K562 (cell line): ENCODE results near the gene CIAO2A.

Source experiments
- NFE2 ChIP-seq: IDR thresholded peaks from 2 replicates; pipeline ENCODE4 v1.6.1; 2014; ENCODE audit warnings: antibody characterized with exemption, low read depth
- SP1 ChIP-seq: sonication (generic); formaldehyde crosslinking; IDR thresholded peaks from 2 replicates; pipeline ENCODE4 v1.8.1; 2022; ENCODE audit warnings: mild to moderate bottlenecking, missing genetic modification reagents
- TF ChIP-seq, protein P1 (sequence below): fragments of 450-650 bp; formaldehyde crosslinking; IDR thresholded peaks from 2 replicates; pipeline ENCODE4 v1.4.0; 2020; ENCODE audit warnings: mild to moderate bottlenecking, mixed read lengths
- TF ChIP-seq, protein P2 (sequence below): sonication (generic); formaldehyde crosslinking; IDR thresholded peaks from 2 replicates; pipeline ENCODE4 v1.9.0; 2022; ENCODE audit warnings: mild to moderate bottlenecking, missing genetic modification reagents
- TF ChIP-seq, protein P3 (sequence below), 3 experiments: IDR thresholded peaks in 2 of 3; conservative IDR thresholded peaks in 1 of 3; 2 replicates each; pipeline ENCODE4 v1.5.1; 2011 to 2012; ENCODE audit warnings: low read length in 3 of 3, mild to moderate bottlenecking in 3 of 3, control low read depth in 2 of 3, improper control_type of control experiment in 1 of 3, inconsistent platforms in 1 of 3, low read depth in 1 of 3, mixed read lengths in 1 of 3, moderate library complexity in 1 of 3; ENCODE audit not compliant: insufficient read depth in 2 of 3

DNA sequence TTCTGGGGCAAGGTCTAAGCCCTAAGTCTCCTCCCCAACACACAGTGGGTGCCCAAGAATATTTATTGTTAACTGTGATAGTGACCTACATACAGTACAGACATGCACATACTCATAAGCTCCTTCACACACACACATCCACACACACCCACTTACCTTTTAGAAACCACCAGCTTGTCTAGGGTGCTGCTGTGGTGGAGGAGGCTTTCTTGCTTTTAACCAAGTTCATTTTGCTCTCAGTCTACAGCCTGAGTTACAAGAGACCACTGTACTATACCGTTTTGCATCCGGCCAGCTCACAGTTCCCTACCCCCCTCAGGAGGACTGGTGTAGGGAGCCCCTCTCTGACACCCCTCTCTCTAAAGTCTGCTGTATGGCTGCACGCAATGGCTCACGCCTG, 64.0 kb downstream of the CIAO2A start:
- TF ChIP-seq, protein P1, sequence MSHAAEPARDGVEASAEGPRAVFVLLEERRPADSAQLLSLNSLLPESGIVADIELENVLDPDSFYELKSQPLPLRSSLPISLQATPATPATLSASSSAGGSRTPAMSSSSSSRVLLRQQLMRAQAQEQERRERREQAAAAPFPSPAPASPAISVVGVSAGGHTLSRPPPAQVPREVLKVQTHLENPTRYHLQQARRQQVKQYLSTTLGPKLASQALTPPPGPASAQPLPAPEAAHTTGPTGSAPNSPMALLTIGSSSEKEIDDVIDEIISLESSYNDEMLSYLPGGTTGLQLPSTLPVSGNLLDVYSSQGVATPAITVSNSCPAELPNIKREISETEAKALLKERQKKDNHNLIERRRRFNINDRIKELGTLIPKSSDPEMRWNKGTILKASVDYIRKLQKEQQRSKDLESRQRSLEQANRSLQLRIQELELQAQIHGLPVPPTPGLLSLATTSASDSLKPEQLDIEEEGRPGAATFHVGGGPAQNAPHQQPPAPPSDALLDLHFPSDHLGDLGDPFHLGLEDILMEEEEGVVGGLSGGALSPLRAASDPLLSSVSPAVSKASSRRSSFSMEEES (CRISPR knock-in tag), result no peak
- TF ChIP-seq, protein P2, sequence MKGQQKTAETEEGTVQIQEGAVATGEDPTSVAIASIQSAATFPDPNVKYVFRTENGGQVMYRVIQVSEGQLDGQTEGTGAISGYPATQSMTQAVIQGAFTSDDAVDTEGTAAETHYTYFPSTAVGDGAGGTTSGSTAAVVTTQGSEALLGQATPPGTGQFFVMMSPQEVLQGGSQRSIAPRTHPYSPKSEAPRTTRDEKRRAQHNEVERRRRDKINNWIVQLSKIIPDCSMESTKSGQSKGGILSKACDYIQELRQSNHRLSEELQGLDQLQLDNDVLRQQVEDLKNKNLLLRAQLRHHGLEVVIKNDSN, result no peak
- TF ChIP-seq, protein P3, sequence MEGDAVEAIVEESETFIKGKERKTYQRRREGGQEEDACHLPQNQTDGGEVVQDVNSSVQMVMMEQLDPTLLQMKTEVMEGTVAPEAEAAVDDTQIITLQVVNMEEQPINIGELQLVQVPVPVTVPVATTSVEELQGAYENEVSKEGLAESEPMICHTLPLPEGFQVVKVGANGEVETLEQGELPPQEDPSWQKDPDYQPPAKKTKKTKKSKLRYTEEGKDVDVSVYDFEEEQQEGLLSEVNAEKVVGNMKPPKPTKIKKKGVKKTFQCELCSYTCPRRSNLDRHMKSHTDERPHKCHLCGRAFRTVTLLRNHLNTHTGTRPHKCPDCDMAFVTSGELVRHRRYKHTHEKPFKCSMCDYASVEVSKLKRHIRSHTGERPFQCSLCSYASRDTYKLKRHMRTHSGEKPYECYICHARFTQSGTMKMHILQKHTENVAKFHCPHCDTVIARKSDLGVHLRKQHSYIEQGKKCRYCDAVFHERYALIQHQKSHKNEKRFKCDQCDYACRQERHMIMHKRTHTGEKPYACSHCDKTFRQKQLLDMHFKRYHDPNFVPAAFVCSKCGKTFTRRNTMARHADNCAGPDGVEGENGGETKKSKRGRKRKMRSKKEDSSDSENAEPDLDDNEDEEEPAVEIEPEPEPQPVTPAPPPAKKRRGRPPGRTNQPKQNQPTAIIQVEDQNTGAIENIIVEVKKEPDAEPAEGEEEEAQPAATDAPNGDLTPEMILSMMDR (IDR thresholded peaks at IDR 0.05 in 2 of 3, conservative IDR thresholded peaks at IDR 0.05 in 1 of 3; ENCODE audit: insufficient read depth in 2 of 3, low read depth in 1 of 3, low read length in 3 of 3), result no peak
- TF ChIP-seq SP1 (CRISPR knock-in tag) (no peak), NFE2 (no peak)
